NCI-H82 treated with DMSO at 0.1 percent for 48 hours (cell line): ENCODE measurements around the gene ZNF487.
"Not testable (repeated sequence)": the region's sequence is repeated elsewhere in the genome, so short reads cannot be mapped to it uniquely, and the experiment has no call there.

Experiments used
- DNase-seq: peaks from one replicate; lab custom pipeline; 2025; ENCODE audit not compliant: unreplicated experiment; lab: John Stamatoyannopoulos, UW

ZNF487 gene

DNA sequence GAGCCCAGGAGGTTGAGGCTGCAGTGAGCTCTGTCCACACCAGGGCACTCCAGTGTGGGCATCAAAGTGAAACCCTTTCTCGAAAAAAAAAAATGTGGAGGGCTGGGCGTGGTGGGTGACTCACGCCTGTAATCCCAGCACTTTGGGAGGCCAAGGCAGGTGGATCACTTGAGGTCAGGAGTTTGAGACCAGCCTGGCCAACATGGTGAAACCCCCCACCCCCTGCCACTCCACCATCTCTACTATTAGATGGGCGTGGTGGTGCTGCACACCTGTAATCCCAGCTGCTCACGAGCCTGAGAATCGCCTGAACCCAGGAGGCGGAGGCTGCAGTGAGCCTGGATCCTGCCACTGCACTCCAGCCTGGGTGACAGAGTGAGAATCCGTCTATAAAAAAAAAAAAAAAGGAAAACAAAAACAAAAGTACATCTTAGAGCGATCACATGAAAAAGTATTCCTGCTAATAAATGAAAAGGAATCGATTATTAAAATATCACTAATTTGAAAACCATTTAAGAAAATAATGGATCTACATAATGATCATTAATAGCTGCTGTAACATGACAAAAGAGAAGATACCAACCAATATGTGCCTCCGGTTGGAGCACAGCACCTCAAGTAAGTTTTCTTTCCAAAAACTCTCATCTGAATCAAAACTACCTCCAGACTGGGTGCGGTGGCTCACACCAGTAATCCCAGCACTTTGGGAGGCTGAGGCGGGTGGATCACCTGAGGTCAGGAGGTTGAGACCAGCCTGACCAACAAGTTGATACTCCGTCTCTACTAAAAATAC is 32.8 kb upstream of the ZNF487 start:
- no peak for DNase-seq

DNA sequence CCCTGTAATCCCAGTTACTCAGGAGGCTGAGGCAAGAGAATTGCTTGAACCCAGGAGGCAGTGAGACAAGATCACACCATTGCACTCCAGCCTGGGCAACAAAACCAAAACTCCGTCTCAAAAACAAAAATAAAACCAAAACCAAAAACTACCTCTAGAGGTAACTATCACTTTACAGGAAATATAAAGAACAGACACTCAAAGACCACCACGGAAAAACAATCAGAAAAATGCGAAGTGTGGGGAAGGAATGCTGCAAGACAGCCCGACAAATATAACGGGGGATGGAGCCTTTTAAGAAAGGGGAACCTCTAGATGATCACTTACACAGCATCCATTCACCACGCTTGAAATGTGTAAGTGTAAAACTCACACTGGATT is 32.2 kb upstream of the ZNF487 start:
- DNase-seq: no peak

DNA sequence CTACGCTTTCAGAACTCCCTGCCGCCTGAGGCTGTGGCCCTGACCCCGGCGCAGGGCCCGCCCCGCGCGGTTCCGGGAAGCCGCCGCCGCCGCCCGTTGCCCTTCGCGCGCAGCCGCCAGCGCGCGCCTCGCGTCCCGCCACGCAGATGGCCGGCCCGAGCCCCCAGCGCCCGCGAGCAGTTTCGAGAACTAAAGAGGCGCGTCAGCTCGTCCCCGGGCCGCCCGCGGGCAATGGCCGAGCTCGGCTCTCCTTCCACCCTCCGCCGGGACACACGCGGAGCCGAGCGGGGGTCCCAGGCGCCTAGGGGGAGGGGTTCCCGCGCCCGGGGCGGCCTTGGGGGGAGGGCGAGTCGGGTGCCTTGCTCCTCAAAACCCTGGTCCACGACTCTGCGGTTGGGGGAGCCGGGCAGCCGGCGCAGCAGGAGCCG is 29.7 kb upstream of the ZNF487 start:
- no peak for DNase-seq

DNA sequence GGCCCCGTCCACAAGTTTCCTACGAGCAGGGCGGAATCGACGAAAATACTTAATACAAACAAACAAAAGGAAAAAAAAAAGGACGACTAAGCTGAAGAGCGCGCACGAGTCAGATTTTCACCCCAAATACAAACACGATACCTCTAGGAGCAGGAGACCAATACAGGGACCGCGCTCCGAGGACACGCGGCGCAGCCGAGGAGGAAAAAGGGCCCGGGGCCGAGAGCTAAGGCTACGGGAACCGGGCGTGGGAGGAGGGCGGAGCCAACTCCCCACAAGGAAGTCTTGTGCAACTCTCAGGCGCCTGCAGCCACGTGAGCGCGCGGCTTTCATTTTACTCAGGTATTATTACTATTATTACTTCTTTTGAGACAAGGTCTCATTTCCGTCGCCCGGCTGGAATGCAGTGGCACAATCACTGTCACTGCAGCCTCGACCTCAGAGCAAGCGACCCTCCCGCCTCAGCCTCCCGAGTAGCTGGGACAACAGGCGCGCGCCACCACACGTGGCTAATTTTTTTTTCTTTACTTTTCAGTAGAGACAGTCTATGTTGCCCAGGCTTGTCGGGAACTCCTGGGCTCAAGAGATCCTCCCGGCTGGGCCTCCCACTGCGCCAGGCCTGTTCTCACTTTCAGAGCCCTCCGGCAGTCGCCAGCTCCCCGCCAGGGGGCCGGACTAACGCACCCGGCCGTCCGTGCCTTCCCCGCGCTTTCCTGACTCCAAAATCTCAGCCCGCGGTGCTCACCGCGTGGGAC is 29.2 kb upstream of the ZNF487 start:
- peak; percentile 36 for DNase-seq

DNA sequence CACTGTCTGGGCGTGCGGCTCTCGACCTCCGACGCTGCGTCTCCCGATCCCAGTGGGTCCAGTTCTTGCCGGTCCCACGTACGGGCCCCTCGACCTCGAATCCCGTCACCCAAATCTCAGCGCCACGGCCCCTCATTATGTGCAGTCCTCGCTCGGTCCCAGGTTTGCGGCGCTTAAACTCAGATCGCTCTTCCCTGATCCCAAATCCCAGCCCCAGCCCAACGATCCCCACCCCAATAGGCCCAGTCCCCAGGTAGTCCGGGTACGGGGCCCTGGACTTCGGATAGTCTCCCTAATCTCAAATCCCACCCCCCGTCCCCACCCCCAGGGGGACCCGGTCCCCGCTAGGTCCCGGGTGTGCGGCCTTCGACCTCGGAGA is 28.6 kb upstream of the ZNF487 start:
- DNase-seq: no peak

DNA sequence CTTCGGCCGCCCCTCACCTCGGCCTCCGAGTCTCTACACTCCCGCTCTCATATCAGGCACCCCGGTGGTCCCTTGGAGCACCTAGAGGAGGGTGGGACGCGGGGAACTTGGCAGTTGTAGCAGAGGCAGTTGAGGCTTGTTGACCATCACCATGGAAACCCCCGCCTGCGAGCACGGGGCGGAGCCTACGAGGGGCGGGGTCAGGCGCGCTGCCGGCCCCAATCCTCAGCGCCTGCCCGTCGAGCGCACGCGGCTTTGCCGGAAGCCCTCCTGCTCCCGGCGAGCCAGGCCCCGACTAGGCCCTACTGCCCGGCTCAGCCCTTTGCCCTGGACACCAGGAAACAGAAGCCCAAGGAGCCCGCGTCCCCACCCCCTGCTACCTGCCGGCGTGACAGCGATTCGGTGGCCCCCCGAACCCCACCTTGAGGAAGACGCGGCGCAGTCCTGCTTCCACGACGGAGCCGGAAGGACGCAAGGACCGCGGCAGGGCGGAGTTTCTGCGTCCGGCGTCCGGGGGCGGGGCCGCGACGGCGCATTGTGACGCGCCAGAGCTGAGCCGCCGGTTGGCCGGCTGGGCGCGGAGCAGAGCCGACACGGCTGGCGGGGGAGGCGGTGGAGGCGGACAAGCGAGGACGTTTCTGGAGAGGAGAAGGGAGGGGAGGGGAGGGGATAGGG is 28.1 kb upstream of the ZNF487 start, which contains the start of gene HNRNPF:
Gene HNRNPF, minus strand, starts transcription at position 477 of the 675 bp plus-strand sequence. CDS start 21,302 bp downstream, outside the sequence.
- peak; percentile 62 for DNase-seq

DNA sequence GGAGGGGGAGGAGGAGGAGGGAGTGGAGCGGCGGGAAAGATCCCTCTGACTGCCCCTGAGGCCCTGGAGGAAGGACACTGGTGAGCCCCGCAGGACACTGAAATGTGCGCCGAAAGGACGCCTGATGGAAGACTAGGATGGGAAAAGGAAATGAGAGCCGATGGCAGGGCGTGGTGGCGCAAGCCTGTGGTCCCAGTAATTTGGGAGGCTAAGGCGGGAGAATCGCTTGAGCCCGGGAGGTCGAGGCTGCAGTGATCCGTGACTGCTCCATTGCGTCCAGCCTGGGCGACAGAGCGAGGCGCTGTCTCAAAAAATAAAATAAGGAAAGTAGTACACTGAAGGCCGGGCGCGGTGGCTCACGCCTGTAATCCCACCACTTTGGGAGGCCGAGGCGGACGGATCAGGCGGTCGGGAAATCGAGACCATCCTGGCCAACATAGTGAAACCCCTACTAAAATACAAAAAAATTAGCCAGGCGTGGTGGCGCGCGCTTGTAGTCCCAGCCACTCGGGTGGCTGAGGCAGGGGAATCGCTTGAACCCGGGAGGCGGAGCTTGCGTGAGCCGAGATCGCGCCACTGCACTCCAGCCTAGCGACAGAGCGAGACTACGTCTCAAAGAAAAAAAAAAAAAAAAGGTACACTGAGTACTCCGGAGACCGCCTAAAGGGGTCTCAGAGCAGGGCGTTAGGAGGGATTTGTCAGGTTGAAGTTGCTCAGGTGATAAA is 27.4 kb upstream of the ZNF487 start:
- no peak for DNase-seq

DNA sequence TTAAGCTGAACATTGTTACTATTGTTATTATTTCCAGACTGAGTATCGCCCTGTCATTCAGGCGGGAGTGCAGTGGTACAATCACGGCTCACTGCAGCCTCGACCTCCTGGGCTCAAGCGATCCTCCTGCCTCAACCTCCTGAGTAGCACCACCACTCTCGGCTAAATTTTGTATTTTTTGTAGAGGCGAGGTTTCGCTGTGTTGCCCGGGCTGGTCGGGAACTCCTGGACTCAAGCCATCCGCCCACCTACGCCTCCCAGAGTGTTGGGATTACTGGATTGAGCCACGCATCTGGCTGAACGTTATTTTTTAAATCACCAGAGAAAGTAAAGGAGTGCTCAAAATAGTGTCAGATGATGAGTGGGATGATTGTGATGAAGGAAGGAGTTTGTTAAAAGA is 26.6 kb upstream of the ZNF487 start:
- no peak for DNase-seq

DNA sequence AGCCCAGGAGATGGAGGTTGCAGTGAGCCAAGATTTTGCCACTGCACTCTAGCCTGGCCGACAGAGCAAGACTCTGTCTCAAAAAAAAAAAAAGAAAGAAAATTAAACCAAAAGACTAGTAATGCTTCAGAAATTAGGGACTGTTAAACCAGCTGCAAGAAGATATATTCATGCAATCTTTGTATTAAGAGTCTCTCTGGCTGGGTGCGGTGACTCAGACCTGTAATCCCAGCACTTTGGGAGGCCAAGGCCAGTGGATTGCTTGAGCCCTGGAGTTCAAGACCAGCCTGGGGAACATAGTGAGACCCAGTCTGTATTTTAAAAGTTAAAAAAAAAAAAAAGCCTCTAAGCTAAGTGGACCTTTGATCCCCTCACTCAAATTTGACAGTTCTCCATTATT is 25.4 kb upstream of the ZNF487 start:
- DNase-seq: no peak

DNA sequence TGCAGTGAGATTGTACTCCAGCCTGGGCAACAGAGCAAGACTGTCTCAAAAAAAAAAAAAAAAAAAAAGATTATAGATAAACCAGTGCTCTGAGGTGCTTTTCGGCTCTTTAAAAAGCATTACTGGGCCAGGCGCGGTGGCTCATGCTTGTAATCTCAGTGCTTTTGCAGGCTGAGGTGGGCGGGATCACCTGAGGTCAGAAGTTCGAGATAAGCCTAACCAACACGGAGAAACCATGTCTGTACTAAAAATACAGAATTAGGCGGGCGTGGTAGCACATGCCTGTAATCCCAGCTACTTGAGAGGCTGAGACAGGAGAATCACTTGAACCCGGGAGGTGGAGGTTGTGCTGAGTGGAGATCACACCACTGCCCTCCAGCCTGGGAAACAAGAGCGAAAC is 21.4 kb upstream of the ZNF487 start:
- DNase-seq: no peak

DNA sequence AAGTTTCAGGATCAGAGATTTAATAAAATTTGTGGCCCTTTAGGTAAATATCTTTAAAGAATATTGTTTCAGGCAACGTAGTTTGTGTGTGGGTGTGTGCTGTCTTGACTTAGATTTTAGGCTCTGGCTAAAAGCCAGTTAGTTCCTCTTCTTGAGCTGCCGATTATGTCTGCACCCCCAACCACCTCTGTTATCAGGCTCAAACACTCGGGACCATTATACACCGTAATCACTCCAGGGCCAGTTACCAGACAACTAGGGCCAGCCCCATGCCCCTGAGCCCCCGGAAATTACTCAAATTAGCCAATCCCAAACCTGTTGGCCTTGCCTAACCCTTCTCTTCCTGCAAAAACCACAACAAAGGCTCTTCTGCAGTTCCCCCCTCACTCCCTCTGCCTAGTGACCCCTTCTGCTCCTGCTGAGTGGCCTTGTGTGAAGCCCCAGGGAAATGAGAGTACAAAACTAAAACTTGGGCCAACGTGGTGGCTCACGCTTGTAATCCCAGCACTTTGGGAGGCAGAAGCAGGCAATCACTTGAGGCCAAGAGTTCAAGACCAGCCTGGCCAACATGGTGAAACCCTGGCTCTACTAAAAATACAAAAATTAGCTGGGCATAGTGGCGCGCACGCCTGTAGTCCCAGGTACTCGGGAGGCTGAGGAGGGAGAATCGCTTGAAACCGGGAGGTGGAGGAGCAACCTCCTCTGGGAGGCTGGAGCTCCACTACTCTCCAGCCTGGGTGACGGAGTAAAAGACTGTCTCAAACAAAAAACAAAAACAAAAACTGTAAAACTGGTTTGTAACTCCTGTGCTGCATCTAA is 18.8 kb upstream of the ZNF487 start:
- no peak for DNase-seq

DNA sequence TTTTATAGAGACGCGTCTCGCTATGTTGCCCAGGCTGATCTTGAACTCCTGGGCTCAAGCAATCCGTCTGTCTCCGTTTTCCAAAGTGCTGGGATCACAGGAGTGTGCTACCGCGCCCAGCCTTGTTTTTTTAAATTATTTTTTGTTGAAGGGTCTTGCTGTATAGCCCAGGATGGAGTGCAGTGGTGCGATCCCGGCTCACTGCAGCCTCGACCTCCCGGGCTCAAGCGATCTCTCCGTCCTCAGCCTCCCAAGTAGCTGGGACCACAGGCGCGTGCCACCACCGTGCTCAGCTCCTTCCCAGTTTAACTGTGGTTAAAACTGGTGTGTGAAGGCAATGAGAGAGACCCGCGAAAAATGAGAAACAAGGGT is 16.9 kb upstream of the ZNF487 start:
- DNase-seq: no peak

DNA sequence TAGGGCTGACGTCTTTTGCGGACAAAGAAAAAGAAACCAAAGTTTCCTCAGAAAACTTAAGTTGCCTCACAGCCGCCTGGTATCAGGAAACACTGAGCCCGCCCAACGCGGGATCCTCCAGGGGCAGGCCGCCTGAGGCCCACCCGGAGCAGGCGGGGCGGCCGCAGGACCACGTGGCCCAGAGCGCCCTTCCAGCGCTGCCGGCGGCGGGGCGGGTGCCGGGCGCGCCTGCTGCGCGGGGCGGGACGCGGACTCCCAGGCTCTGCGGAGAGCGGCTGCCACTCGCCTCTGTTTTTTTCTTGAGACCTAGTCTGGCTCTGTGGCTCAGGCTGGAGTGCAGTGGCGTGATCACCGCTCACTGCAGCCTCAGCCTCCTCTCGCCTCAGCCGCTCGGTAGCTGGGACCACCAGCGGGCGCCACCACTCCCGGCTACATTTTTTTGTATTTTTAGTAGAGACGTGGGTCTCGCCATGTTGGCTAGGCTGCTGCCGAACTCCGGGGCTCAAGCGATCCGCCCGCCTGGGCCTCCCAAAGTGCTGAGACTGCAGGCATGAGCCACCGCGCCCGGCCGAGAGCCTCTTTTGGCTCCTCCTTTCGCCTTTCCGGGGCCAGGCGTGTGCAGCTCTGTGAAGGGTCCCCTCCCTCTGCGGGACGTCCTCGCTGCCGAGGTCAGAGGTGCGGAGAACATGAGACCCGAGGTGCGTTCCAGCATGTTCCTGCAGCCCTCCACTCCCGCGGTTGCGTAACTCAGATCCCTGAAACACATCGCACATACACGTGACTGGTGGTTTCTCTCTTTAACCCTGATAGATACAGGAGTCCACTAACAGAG is 16.3 kb upstream of the ZNF487 start:
- no peak for DNase-seq

DNA sequence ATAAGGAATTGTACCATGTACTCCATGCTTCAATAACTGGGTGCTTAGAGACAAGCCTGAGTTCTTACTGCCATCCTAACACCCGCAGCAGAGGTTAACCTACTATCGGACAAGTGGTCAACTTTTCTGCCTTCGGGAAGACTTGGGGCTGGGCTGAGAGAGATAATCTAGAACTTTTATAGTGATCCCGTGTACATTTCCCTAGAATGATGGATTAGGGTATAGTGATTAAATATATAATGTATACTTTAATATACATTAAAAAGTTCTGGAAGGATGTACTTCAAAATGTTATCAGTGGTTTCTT is 15.8 kb upstream of the ZNF487 start:
- no peak for DNase-seq

DNA sequence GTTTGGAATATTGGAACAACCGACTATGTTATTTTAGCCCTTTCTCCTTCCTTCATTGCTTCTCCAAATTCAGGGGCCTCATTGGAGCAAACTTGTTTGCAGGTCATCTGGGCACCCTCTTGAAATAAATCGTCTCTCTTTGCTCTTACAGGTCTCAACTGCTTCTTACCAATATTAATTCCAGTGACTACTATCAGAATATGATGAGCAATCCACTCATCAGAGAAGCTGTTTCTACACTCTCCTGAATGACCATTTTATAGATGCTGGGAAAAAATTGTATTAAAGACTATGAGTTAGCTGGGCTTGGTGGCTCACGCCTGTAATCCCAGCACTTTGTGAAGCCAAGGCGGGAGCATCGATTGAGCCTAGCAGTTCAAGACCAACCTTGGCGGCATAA is 15.4 kb upstream of the ZNF487 start:
- DNase-seq: no peak

DNA sequence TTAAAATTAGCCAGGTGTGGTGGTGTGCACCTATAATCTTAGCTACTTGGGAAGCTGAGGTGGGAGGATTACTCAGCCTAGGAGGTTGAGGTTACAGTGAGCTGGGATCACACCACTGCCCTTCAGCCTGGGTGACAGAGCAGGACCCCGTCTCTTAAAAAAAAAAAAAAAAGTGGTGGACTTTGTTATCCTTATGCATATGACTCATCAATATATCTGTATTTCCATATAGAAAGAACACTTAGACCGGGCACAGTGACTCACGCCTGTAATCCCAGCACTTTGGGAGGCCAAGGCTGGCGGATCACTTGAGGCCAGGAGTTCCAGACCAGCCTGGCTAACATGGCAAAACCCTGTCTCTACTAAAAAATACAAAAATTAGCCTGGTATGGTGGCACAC is 15.0 kb upstream of the ZNF487 start:
- DNase-seq: not testable (repeated sequence)

DNA sequence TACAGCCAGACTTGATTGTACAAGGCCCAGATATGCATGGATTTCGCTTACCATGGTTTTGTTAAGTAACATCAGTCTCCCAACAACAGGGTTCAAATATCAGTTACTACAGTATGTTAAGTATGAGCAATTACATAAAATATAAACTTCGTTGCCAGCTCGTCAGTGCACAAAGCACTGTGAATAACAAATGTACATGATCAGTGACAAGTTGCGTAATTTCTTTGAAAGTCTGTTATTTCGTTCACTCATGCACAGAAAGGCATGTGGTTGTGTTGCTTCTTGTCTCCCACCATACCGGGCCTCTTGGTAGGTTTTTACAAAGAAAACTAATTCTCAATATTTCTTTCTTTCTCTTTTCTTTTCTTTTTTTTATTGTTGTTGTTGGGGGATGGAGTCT is 12.5 kb upstream of the ZNF487 start:
- DNase-seq: no peak

DNA sequence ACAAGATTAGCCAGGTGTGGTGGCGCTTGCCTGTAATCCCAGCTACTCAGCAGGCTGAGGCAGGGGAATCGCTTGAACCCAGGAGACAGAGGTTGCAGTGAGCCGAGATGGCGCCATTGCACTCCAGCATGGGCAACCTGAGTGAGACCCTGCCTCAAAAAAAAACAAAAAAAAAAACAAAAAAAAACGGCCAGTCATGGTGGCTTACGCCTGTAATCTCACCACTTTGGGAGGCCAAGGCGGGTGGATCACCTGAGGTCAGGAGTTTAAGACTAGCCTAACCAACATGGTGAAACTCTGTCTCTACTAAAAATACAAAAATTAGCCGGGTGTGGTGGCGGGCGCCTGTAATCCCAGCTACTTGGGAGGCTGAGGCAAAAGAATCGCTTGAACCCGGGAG is 10.4 kb upstream of the ZNF487 start:
- DNase-seq: not testable (repeated sequence)

DNA sequence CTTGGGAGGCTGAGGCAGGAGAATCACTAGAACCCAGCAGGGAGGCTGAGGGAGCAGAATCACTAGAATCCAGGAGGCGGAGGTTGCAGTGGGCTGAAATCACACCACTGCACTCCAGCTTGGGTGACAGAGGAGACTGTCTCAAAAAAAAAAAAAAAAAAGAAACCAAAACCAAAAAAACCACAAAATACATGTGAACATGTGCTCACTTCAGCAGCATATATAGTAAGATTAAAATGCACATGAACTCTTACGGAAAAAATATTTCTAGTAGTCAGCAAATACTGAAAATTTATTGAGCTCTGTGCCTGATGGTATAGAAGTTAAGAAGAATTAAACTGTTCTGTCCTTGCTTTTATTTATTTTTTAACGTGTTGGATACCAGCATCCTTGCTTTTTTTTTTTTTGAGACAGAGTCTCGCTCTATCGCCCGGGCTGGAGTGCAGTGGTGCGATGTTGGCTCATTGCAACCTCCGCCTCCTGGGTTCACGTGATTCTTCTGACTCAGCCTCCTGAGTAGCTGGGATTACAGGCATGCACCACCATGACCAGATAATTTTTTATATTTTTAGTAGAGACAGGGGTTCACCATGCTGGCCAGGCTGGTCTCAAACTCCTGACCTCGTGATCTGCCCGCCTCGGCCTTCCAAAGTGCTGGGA is 9.6 kb upstream of the ZNF487 start:
- no peak for DNase-seq
